ENCODE results near the gene IFI16. TPM values are rescaled to one million over a fixed set of nuclear protein-coding genes. Genes with fewer than 3 reads are reported as not detected.

Gene IFI16
- total RNA-seq, 1 donor from 2014 or later = 160 TPM

DNA sequence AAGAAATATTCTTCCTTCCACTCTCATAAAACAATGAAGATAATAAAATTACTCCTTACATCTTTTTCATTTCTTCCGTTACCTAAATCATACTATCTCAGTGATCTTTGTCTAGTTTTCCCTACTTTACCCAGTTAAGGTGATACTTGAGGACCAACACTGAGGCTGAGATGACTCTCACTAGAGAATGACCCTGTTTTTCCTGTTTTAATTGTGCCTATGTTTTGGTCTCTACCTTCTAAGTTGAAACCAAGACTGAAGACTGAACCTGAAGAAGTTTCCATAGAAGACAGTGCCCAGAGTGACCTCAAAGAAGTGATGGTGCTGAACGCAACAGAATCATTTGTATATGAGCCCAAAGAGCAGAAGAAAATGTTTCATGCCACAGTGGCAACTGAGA, 41.7 kb downstream of the IFI16 start:
- ATAC-seq (no peak), DNase-seq (ENCODE audit: low spot score) (no peak)
- intact Hi-C loops (cut with DNase I) = no loop called here

DNA sequence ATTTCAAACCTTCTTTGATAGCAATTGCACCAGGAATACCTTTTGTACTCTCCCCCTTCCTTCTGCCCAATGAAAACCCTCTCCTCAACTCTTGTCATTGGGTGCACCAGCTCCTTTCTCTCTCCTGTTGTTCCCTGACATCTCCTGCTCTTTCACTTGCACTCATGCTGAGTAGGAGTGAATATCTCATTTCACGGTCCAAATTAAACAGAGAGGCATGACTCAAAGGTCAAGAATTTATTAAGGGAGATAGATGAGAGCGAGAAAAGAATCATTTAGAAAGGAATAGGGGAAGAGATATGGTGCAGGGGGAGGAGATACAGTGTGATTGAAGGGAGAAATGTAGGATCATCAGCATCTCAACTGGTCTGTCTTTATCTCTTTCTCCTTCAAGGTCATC, 44.7 kb downstream of the IFI16 start:
- DNase-seq (ENCODE audit: low spot score) (no peak), ATAC-seq (no peak)
- intact Hi-C loops (cut with DNase I) = no loop called here

DNA sequence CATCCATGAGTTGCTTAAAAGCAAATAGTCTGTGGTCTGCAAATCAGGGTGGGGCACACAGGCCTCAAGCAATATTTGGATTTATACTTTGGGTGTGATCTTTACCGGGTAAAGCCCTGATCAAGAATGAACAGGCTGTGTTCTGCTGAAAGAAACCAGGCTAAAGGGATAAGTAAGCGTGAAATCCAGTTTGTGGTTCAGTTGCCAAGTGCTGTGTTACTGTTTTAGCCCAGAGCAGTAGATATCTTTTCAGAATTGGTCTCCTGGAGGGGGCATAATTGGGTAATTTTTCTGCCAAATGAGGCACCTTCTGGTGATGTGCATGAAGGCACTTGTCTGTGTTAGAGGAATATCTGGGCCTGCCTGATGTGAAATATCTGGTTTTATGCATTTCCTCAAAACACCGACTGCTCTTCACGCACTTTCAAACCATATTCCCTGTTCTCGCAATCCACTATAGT, 45.5 kb downstream of the IFI16 start:
- ATAC-seq = no peak
- DNase-seq (ENCODE audit: low spot score) = no peak
- intact Hi-C loops (cut with DNase I) = no loop called here

DNA sequence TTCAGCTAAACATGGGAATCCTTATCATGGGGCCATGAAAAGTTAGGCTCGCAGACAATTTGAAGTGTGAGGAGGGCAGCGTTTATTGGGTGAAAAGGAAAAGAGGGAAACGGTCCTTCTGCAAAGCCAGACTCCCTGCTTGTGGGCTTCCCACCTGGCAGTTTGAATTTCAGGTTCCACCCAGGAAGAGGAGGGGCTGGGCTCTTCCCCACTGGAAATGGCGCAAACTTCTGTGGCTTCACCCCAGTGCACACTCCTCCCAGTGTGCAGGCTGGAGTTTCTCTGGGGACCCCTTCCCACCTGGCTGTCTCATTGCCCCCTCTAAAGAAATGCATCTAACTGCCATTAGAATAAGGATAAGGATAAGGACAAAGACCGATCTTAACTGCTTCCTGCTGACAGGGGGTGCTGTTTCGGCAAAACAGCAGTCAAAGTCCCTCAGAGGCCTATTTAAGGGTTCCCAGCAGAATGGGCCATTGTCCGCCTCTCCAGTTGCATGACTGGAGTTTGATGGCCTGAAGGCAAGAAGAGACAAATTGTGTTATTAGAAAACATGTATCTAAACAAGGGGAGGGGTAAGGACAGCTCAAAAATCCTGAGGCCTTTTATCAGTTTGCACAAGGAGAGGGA, 46.5 kb downstream of the IFI16 start:
- no peak for DNase-seq (ENCODE audit: low spot score)
- no peak for ATAC-seq
- intact Hi-C loops (cut with DNase I) = no loop called here

DNA sequence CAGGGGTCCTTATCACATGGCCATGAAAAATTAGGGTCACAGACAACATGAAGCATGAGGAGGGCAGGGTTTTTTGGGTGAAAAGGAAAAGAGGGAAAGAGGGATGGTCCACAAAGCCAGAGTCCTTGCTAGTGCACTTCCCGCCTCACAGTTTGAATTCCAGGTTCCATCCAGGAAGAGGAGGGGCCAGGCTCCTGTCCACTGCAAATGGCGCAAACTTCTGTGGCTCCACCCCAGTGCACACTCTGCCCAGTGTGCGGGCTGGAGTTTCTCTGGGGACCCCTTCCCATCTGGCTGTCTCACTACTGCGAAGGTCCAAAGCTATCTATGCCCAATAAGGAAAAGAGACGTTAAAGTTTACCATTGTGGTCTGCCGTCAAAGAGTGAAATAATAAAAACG, 49.0 kb downstream of the IFI16 start:
- no peak for DNase-seq (ENCODE audit: low spot score)
- intact Hi-C loops (cut with DNase I) = no loop called here
- no peak for ATAC-seq

DNA sequence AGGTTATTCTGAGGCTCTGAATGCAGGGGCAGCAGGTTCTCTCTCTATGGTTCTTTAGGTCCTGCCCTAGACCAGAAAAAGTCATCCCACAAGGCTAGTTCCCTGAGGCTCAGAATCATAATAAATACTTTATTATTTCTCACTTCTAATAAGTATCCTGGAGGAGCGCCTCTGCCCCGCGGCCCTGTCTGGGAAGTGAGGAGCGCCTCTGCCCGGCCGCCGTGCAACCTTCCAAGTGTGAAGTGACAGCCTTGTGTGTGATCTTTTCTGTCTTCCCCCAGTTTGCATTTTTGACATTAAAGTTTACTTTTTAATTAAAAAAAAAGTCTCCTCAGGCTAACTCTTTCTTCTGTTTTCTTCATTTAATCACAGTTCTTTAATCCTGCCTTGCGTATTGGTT, 55.4 kb downstream of the IFI16 start:
- DNase-seq (ENCODE audit: low spot score) (no peak), ATAC-seq (no peak)
- intact Hi-C loops (cut with DNase I) = no loop called here

DNA sequence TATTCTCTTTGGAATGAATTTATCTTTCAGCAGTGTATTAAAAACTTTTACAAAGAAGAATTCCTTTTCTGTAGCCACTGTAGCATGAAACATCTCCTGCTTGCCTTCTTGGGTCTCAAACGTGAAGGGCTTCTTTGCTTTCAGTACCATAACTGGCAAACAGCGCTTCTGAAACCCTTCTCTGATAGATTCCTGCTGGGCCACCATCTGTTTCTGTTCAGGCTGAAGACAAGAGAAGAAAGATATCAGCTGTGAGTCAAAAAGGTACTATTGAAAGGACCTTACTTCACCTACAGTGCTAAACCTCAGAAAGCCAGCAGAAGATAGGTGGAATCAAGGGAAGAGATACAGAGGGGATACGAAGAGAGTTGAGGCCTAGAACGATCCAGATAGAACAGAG, 56.4 kb downstream of the IFI16 start:
- no peak for DNase-seq (ENCODE audit: low spot score)
- ATAC-seq = no peak
- intact Hi-C loops (cut with DNase I) = no loop called here

DNA sequence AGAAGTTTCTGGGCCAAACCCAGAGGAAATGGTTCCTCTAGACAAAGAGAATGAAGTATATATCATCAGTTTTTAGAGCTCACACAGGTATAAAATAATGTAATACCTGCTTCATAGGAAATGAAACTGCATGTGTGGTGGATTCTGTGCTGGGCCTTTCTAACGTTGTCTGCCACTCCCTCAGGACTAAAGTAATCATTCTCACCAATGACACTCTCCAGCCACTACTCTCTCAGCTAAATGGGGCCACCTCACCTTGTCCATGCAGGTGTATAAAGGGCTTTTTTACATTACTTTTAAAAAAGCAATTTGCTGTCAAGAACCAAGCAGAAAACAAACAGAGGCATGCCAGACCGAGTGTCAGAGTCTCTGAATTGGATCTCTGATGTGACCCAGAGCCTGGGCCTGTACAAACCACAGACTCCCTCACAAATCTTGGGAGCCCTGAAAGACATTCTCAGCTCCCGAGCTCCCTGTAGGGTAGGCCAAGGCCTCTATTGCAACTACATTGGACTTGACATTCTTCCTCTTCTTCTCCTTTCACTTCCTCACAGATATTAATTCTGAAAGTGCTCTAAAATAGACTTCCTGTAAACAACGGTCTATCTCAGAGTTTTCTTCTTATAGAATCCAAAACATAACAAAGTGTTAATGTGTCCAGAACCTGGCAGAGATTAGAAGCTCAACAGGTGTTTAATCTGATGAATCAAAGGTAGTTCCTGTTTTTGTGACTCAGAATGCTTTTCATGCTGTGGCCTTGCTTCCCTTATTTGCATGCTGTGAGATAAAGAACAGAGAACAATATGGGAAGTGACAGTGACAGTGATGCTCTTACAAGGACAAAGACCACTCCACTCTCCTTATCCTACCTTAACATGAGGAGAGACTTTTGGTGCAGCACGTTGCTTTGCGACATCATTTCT, 58.3 kb downstream of the IFI16 start:
- no peak for DNase-seq (ENCODE audit: low spot score)
- ATAC-seq = peak; percentile 69
- intact Hi-C loops (cut with DNase I) = no loop called here

DNA sequence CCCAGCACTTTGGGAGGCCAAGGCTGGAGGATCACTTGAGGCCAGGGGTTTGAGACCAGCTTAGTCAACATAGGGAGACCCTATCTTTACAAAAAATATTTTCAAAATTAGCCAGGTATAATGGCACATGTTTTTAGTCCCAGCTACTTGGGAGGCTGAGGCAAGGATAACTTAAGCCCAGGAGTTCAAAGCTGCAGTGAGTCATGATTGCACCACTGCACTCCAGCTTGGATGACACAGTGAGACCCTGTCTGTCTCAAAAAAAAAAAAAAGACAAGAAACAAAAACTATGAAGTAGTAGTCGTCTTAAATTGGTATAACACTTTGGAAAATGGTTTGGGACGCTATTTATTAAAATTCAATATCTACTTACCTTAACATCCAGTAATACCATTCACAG, 59.2 kb downstream of the IFI16 start:
- DNase-seq (ENCODE audit: low spot score) (no peak), ATAC-seq (no peak)
- intact Hi-C loops (cut with DNase I) = no loop called here

DNA sequence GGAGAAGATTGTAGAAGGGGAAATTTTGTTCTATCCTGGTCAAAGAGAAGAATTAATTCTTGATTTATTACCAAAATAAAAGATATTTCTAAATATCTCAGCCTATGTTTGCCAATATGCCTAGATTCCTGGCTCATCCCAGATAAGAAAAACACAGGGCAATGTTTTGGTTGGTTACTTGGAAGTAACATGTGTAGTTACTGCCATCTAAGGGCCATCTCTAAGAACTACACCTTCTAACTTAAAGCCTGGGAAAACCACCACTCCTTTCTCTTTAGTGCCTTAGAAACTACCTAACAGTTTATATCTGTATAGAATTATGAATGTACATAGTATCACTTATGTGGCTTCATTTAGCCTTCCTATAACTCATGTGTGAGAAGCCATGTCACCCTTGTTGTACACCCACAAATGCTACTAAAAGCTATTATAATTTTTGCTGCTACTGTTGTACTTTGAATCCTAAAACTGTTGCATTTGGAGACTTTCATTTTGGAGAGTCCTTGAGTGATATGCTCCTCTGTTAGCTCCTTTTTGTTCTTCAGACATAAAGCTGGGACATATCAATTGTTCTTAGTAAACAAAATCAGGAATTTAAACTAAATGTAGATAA, 62.4 kb downstream of the IFI16 start:
- DNase-seq (ENCODE audit: low spot score) (no peak), ATAC-seq (peak; percentile 83)
- intact Hi-C loops (cut with DNase I) = no loop called here

DNA sequence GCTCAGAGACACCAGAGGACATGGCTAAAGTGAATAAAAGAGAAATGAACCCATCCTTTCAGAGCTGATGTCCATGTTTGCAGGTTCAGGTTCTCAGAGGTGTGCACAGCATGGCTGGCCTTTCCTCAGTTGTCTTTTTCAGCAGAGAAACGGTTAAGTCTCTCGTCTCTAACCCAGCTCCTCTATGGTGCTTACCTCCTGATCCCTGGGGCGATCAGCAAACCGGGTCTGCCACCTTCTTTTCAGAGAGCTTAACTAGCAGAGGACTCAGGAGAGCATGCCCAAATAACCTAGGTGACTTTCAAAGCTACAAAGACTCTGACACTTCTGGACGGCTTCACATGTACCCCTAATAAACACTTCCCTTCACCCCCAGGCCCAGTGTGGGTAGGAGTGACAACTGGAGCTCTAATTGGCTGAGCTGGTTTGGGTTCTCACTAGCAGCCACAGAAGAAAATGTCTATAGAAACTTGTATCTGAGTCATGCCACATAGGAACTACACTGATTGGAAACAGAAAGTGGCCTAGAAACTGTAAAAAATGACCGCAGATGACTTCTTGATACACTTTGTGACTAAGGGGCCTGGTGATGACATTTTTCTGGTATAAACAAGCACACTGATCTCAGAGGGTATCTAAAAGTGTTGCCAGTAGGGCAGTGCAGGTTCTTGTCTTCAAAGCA, 66.9 kb downstream of the IFI16 start, which contains the start of gene AIM2:
Gene AIM2 (minus strand): TSS at position 329 of the 682 bp plus-strand sequence. CDS start 3,267 bp downstream, outside the sequence.
- ATAC-seq = peak; percentile 30
- intact Hi-C loops (cut with DNase I) = no loop called here
- no peak for DNase-seq (ENCODE audit: low spot score)

DNA sequence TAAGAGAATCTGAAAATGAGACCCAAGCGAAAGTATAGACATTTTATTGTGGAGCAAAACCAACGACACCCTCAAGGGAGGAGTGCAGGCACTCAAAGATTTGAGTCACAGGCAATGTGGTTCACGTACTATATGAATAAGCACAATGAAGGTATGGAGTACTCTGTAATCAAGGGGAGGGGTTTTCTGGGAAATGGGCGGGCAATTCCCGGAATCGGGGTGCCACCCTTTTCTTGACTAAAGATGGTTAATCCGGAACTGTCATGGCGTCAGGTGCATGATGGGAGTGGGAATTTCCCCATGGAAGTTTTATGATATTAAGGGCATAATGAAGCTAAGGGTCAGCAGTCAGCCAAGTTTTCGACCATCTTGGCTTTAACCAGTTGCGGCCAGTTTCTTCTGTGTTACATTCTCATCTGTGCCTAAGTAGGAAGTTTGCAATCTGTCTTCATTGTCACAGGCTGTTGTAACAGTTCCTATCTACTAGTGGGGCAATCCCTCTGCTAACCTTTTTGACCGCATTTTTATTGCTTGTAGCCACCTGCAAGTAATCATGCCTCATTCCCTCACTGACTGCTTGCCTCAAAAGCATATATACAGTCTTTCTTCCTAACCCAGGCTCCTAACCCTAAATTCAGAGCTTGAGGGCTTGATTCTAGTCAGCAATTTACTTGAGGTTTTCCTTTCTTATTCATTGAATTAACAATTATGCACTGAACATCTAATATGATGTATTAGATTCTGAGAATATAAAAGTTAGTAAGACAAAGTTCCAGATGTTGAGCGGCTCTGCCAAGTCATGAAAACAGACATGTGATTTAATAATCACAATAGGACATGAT, 67.6 kb downstream of the IFI16 start:
- ATAC-seq (no peak), DNase-seq (ENCODE audit: low spot score) (peak; percentile 62)
- intact Hi-C loops (cut with DNase I) = no loop called here

DNA sequence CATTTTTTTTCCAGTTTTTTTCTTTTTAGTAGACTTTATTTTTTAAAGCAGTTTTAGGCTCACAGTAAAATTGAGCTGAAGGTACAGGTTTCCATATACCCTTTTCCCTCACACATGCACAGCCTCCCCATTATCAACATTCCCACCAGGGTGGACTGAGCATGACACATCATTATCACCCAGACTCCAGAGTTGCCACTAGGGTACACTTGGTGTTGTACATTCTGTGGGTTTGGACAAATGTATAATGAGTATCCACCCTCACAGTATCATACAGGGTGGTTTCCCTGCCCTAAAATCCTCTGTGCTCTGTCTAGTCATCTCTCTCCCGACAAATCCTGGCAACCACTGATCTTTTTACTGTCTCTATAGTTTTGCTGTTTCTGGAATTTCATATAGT, 69.8 kb downstream of the IFI16 start:
- ATAC-seq (no peak), DNase-seq (ENCODE audit: low spot score) (no peak)
- intact Hi-C loops (cut with DNase I) = no loop called here

DNA sequence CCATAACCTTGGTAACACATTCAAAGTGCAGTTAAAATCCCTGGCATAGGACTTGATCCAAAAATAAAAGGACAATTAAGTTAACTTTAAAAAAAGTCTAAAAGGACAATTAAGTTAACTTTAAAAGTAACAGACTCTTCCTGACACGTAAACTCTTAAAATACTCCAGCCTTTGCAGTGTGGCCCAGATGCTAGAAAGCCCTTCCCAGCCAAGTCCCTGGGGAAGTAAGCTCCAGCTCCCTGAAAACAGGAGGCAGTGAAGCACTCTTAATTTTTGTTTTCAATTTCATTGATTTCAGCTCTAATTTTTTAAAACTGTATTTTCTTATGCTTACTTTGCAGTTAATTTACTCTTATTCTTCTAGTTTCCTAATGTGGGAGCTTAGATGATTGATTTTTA, 71.9 kb downstream of the IFI16 start:
- intact Hi-C loops (cut with DNase I) = no loop called here
- DNase-seq (ENCODE audit: low spot score) (no peak), ATAC-seq (no peak)

DNA sequence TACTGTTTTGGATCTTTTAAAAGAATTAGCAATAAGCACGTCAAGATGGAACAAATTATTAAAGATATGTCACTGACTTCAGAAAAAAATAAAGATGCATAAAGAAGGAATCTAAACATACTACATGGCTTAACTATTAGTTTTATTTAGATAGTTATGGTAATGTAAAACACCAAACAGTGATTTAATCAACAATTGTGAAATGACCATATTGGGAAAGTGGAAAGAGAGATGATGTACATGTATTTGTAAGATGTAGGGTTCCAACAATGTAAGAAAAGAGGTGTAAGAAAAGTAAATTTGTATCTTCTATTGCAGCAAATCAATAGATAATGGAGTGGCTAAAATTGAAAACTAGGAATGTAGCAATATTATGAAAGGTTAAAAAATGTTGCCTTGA, 73.3 kb downstream of the IFI16 start:
- ATAC-seq = no peak
- intact Hi-C loops (cut with DNase I) = no loop called here
- no peak for DNase-seq (ENCODE audit: low spot score)

DNA sequence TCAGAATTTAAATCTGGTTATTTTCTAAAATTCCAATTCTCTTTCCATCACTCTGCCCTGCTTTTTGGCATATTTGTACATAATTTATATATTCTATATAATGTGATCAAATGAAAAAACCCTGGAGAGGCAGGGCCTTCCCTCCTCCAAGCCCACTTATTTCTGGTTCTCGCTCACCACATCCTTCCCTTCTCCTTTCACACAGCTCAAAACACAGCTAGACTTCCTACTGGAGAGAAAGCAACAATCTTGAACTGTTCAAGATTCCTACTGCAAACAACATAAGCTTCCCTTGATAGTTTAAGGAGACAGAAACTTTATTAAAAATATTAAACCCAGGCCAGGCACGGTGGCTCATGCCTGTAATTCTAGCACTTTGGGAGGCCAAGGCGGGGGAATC, 74.4 kb downstream of the IFI16 start:
- ATAC-seq = no peak
- DNase-seq (ENCODE audit: low spot score) = no peak
- intact Hi-C loops (cut with DNase I) = no loop called here

DNA sequence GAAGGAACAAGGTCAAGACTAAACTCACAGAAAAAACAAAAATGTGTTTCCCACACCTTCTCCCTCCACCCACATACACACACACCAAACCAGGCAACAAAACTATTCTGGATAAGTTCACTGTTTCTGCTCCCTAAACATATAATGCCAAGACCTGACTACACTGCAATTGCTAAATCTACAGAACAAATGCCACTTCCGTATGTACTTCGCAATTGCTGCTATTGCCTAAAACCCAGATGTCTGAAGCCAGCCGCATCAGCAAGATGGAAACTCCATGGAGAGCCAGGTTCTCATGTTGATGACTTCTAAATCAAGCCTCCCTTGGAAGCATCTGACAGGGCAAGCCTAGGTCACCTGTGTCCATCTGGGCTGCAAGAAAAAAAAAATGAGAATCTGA, 75.2 kb downstream of the IFI16 start:
- ATAC-seq (peak; percentile 10), DNase-seq (ENCODE audit: low spot score) (no peak)
- intact Hi-C loops (cut with DNase I) = no loop called here

DNA sequence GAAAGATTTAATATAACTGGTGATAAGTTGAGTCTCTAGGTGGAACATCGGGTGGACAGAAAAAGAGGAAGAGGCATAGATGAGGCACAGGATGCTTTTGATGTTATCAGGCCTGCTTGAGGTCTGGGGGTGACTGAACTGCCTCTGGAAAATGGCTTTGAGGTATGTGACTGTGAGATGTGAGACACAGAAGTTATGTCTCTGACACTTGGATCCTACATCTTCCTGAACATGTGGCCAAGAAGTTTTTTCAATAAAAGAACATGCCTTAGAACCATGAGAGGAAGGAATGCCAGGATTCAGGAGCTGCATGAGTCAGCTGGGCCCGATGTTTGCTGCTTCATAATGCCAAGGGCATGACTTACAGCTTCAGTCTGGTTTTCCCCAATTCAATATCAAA, 78.3 kb downstream of the IFI16 start:
- no peak for DNase-seq (ENCODE audit: low spot score)
- no peak for ATAC-seq
- intact Hi-C loops (cut with DNase I) = no loop called here
